Measurements from ENCODE around the gene NOX3.

GRCh38 chr6:155400654-155400965 lies 55.0 kb downstream of the NOX3 start:
- TF ChIP-seq CTCF (conservative IDR thresholded peaks at IDR 0.05) (no peak), ZFX (IDR thresholded peaks at IDR 0.05) (no peak)

Measured in C4-2B (cell line).